ENCODE measurements around the gene DNAH10.

The DNAH10 gene

DNA sequence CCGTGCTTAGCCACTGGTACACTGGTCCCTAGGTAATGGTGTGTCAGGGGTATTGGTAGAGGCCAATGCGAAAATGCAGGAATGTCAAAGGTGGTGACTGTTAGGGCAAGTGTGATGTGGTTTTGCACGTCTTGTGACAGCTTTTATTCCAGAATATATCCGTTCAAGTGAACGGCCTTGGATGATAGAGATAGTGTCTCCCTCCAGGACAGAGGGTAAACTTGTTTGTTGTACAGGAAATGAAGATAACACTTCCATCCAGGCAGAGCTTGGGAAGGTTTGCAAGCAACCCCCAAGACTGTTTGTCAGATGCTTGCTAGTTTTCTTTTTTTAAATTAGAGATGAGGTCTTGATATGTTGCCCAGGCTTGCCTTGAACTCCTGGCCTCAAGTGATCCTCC, 84.2 kb downstream of the DNAH10 start:
- DNase-seq (ENCODE audit: low spot score) = no peak

DNA sequence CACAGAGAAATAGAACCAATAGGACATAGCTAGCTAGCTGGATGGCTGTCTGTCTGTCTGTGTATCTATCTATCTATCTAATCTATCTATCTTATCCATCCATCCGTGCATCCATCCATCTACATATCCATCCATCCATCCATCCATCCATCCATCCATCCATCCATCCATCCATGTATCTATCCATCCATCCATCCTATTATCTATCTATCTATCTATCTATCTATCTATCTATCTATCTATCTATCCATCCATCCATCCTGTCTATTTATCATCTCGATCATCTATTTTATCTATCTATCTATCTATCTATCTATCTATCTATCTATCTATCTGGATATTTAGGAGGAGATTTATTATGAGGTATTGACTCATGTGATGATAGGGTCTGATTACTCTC, 84.9 kb downstream of the DNAH10 start:
- no peak for DNase-seq (ENCODE audit: low spot score)

DNA sequence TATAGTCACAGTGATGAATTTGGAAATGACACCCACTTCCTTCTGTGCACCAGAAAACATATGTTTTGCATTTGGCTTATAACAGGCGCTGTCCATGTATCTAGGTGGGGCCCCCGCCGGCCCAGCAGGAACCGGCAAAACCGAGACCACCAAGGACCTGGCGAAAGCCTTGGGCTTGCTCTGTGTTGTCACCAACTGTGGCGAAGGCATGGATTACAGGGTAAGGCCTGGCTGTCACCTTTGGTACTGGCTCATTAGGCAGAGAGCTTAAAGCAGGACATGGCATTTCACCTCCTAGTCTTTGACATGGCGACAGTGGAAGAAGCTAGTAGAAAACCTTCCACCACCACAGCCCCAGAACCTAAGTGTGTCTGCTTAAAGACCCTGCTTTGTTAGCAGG, 85.8 kb downstream of the DNAH10 start:
- DNase-seq (ENCODE audit: low spot score) = no peak

DNA sequence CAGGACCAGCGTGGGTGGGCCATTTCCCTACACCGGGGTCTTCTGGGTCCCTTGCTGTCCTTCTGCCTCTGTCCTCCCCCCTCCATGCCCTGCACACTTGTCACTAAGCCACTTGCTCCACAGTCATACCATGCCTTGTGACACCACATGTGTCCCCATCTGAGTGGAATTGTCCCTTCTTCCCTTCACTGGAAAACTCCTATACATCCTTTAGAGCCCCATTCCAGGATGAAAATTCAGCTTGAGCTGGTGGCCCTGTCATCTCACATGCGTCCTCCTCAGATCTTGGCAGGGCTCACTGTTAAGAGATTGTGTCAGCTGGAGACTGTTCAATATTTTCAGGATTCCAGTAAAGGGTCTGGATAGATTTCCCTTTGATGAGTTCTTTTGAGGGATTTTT, 87.4 kb downstream of the DNAH10 start:
- DNase-seq (ENCODE audit: low spot score) = no peak

DNA sequence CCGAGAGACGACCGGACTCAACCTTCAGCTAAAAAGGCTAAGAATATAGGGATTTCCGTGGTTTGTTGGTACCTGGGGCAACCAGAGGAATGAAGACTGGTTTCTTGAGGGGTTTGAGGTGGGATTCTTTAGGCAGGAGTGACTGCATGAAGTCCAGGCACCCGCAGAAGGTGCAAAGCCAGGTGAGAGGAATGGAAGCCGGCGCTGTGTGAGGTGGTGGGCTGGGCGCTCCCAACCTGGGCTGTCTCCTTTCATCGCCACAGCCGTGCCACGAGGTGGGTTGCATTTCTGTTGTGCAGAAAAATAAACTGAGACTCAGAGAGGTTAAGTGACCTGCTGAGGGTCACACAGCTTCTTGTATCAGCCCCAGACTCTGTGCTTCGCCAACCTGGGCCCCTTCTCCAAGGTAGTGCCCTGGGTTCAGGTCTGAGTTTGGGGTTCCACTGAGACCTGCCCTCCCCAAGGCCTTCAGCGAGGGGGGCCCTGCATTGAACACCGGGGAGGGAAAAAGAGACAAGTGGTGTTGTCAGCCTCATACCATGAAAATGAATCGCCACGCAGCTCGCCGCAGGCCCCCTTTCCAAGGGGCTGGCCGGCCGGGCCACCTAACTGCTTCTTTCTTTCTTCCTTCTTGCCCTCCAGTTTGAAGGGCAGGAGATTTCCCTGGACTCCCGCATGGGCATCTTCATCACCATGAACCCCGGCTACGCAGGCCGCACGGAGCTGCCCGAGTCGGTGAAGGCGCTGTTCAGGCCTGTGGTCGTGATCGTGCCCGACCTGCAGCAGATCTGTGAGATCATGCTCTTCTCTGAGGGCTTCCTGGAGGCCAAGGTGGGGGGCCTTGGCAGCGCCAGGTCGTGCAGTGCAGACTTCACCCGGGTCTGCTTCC, 88.4 kb downstream of the DNAH10 start:
- DNase-seq (ENCODE audit: low spot score) = no peak

DNA sequence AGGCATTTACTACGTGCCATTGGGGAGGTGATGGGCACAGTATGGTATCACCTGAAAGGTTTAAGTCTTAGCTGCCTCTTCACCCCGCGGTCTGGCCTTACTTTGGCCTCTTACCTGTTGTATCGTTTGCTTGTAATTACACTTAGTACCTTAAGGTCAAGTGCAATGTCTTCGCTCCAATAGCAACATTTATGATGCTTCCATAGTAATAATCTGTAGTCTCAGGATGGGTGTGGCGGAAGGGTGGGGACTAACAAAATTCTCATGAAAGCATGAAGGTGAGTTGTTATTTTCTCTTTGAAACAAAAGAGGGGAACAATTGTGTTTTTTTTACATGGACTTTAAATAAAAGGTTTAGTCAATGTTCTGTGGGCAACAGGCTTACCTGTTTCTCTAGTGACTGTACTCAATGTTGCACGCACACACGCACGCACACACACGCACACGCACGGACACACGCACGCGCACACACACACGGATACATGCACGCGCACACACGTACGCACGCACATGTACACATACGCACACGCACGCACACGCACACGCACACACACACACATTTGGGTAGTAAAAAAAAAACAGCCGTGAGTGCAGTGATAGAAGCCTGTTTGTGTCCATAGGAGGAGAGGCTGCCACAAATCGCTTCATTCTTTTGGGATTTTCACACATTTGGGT, 91.4 kb downstream of the DNAH10 start:
- DNase-seq (ENCODE audit: low spot score) = no peak

DNA sequence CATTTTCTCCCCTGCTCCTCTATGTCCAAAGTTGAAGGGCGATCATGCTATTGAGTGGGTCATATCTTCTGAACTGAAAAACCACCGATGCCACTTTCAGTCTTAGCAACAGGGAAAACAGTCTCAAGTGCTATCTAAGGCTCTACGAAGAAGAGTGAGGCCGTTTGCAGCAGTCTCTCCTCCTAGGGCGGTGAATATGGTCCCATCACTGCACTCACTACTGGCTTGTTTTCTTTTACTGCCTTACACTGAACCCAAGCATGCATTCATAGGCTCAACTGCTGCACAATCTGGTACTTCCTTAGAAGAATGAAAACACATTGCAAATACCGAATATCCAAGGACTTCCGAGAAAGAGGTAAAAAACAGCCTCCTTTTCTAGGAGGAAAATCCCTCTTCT, 92.1 kb downstream of the DNAH10 start:
- DNase-seq (ENCODE audit: low spot score) = no peak

DNA sequence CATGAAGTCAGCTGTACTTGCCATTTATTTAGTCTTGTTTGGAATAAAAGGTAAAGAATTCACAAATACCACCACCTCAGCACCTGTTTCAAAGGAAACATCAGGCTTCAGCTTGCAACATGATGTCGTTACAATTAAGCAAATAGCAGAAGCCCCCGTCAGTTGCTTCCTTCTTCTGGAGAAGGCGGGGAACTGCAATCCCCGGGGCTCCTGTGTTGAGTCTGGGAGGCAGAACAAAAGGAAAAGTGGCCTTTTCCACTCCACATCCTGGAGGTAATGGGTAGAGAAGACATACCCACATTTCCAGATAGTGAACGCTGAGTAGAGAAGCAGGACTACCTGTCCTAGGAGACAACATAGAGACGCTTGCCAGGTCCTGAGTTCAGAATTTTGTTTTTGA, 92.8 kb downstream of the DNAH10 start:
- DNase-seq (ENCODE audit: low spot score) = no peak

DNA sequence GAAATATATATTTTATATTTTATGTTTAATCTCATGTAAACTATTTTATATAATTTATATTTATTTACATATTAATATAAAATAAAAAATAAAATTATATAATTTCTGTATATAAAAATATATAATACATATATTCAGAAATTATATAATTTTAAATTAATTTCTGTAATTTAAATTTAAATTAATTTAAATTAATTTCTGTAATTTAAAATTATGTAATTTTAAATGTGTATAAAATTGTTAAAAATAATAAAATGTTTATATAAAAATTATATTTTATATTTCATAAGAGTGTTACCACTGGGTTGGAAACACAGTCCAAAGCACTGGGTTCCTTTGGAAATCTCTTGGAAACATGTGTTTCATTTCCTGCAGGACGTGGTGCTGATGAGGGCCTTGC, 94.6 kb downstream of the DNAH10 start:
- no peak for DNase-seq (ENCODE audit: low spot score)

DNA sequence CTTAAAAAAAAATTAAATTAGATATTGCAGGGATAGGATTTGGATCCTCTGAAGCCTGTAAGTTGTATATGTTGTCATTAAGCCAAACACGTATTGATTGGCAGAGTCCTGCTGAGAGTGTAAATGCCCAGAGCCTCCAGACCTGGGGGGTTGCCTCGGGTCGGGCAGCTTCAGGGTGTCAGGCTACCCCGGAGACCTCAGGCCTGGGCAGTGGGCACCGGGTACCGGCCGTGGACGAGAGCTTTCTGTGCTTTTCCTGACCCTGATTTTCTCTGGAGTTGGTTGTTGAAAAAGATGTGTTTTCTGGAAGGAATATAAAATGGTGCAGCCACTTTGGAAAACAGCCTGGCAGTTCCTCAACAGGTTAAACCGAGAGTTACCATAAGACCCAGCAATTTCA, 96.1 kb downstream of the DNAH10 start:
- no peak for DNase-seq (ENCODE audit: low spot score)

DNA sequence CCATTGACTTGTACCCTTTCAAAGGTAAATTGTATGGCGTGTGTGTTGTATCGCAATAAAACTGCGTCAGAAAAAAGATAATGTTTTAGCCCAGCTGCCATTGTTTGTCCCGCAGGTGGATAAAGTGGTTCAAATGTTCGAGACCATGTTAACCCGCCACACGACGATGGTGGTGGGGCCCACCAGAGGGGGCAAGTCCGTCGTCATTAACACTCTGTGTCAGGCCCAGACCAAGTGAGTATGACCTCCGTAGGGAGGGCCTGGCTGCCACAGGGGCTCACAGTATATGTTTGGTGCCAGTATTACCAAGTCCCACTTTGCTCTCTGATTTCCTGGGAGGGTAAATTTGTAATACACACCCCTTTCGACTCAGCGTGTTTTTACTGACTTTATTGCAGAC, 96.9 kb downstream of the DNAH10 start:
- DNase-seq (ENCODE audit: low spot score) = no peak

DNA sequence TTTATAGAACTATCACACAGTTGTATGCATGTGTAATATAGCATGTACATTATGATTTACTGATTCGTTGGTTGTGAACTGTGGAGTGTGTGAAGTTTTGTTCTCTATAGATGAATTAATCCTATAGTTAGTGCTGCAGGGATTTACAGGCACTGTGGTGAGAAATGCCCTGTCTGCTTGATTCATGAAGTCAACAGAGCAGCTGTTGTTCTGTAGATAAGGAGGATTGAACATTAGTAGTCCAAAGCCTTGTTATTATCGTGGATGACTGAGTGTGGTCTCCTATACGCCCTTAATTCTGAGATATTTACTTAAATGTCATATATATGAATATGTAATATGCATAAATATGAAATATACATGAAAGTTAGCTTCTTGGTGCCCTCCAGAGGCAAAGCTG, 98.3 kb downstream of the DNAH10 start:
- DNase-seq (ENCODE audit: low spot score) = no peak

DNA sequence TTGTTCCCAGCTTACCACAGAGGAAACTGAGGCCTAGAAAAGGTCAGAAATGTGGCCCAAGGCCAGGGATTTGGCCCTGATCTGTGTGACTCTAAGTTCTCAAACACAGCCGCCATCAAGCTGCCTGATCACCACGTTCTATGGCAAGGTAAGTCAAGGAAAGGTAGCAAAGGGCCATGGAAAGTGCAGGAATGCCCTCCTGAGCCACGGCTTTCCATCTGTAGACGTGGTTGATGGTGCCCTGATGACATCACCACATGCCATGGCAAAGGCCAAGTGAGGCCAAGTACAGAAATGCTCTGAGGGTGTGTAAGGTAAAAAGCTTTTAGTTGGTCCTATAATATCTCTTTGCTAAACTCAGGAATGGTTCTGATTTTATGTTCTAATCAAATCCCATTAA, 99.3 kb downstream of the DNAH10 start:
- DNase-seq (ENCODE audit: low spot score) = no peak

DNA sequence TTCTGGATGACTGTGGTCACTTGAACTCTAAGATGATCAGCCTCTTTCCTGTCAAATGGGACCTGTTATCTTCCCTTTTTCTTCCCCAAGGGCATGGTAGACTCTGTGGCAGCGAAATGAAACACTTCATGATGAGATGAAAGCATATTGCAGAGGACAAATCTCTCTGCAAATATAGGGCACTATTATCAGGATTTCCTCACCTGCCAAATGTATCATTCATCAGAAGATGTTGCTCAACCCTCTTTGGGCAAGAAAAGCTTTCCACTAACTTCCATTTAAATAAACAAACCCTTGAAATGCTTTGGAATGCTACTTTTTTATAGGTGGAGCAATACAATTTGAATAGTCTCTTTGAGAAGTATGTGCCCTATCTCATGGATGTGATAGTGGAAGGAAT, 105.0 kb downstream of the DNAH10 start:
- no peak for DNase-seq (ENCODE audit: low spot score)

DNA sequence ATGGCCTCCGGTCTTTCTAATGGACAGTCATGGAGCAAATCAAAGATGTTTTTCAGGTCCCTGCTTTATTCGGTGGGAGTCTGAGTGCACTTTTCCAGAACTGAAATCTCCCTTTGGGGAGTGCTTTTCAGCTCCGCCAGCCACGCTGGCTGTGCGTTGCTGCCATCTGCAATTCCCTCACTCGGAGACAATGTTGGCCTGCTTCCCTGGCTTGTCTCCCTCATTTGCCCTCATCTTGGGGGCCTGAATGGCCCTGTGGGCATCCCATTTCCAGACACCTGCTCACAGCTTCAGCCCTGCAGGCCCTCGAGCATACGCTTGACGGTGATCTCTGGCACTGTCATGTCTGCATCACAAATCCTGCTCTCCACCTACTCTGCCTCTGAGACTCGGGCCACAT, 106.7 kb downstream of the DNAH10 start:
- no peak for DNase-seq (ENCODE audit: low spot score)

DNA sequence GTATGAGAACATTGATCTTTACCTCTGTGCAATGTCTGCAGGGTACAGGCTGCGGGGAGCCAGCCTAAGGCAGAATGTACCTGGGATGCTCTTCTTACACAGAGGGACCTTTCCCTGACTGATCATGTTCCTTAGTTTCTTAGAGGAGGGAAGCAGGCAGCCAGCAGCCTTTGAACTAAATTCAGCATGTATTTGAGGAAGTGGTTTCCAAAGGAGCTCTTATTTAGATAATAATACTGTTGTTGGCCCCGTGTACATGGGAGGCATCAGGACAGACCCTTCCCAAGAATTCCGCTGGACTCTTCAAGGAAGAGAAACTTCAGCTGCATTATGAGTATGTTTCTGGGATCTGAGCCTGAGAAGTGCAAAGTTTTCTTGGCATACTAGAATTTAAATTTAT, 111.7 kb downstream of the DNAH10 start:
- no peak for DNase-seq (ENCODE audit: low spot score)

DNA sequence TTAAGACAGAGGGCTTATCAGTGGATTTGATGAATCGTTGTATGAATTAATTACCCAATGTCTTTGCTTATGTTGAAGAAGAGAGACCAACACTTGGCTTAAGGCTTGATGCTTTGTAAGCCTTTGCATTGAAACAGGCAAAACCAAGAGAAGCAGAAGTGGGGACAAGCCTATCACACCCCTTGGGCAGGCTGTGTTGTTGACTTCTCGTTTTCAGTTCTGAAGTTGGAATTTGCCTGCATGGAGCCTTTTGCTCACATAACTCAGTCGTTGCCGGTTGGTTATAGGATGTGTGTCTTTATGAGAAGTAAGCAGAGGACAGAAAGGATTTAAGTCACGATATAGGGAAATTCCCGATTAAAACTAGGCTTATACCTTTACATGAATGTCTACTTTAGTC, 115.9 kb downstream of the DNAH10 start:
- no peak for DNase-seq (ENCODE audit: low spot score)

DNA sequence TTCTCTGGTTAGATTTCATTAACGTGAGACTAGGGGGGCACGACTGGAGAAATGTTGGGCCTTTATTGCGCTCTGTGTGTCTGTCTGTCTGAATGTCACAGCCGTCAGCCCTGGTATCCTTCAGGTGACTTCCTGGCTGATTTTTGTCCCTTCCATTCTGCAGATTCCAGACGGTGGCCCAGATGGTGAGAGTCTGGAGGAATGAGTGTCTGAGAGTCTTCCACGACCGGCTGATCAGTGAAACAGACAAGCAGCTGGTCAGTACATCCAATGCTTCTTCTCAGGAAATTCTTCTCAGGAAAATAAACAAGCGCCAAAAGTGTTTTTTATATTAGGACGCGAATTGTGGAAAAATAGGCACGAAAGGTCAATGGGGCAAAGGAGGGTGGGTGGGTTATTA, 117.0 kb downstream of the DNAH10 start:
- DNase-seq (ENCODE audit: low spot score) = no peak

DNA sequence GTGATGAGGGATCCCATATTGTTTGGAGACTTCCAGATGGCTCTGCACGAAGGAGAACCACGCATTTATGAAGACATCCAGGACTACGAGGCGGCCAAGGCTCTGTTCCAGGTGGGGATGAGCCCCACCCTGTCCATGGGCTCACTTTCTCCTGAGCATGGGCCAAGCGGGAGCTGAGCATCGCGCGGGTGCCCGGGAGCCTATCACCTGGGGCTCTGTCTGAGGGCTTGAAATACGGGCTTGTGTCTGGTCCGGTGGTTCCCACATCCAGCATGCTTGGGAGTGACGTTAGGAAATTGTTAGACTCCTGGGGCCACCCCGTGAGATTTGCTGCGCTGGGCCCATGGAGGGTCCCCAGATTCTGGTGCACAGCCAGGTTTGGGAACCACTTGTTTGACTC, 117.6 kb downstream of the DNAH10 start:
- DNase-seq (ENCODE audit: low spot score) = no peak

DNA sequence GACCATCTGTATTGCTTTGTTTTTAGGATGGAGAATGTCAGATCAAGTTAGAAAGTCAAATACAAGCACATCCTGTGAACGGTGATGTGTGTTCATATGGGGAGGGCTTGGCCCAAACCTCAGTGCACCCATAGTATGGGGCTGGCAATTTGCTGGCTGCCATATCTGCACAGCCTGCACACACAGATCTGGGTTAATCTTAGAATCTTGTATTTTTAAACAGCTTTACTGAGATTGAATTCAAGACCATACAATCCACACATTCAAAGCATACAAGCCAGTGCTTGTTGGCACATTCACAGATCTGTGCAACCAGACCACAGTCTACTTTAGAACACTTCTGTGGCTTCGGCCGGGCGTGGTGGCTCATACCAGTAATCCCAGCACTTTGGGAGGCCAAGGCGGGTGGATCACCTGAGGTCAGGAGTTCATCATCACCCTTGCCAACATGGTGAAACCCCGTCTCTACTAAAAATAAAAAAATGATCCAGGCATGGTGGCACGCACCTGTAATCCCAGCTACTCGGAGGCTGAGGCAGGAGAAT, 120.1 kb downstream of the DNAH10 start:
- no peak for DNase-seq (ENCODE audit: low spot score)

DNA sequence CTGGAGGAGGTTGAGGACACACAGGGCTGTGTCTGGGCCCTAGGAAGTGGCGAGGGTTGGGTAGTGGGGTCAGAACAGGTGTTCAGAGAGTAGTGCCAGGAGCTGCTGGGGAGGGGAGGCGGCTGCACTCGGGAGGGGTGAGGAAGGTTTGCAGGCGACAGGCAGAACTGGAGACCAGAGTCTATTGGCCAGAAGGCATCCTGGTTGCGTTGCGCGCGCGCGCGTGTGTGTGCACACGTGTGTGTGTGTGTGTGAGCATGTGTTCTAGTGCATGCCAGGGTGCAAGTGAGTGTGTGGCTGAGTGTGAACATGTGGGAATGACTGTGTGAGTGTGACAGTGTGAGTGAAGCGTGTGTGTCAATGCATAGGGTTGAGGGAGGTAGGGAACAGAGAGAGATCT, 124.2 kb downstream of the DNAH10 start:
- no peak for DNase-seq (ENCODE audit: low spot score)

DNA sequence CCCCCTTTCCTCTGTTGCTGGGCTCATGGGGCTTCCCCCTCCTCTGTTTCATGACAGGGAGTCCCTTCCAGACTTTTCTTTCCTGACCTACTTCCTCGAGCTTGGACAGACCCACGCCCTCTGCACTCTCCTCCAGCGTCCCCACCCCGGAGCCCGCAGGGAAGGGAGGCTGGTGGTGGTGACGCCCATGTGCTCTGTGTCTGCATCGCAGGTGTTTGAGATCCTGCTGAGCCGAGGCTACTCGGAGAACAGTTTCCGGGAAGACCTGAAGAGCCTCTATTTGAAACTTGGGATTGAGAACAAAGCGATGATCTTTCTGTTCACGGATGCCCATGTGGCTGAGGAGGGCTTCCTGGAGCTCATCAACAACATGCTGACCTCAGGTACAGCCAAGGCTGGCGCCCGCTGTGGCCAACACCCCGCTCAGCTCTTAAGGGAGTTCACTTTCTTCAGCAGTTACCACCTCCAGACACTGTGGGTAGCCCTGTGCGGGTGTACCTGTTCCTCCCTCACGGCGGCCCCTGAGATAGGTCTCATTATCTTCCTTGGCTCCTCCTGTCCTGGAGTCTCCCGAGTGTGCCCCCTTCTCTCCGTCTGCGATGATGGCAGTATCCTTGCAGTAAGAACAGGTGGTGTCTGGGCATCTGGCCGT, 125.0 kb downstream of the DNAH10 start:
- DNase-seq (ENCODE audit: low spot score) = no peak

DNA sequence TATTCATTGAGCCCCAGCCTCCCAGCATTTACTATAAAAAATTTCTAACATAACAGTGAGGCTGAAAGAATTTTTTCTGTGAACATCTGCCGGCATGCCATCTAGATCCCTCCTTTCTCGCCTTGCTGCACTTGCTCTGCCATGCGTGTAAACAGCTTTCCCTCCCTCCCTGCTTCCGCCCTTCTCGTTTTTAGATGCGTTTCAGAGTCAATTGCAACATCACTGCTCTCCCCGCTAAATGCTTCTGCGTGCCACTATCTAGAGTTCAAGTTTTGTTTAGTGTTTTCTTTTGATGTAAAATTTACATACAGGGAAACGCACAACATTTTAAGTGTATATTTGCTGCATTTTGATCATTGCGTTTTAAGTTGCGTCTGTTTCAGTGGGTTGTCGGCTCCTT, 126.9 kb downstream of the DNAH10 start:
- DNase-seq (ENCODE audit: low spot score) = peak; percentile 34

Data from AG08395 (cell line).